DOHH2 (cell line): ENCODE results near the gene INO80E.

ENCODE experiments used
- CTCF ChIP-seq: fragments of 200-600 bp; sonication (generic); IDR thresholded peaks from one replicate; pipeline ENCODE4 v1.5.1; 2014; ENCODE audit warnings: antibody characterized with exemption, mild to moderate bottlenecking, low read depth, low read length; ENCODE audit not compliant: poor library complexity, severe bottlenecking
- EZH2phosphoT487 ChIP-seq: fragments of 200-600 bp; sonication (generic); IDR thresholded peaks from 2 replicates; pipeline ENCODE4 v1.6.1; 2017; ENCODE audit warnings: borderline replicate concordance, mild to moderate bottlenecking, antibody characterized with exemption, low read length, moderate library complexity, mixed read lengths

- TF ChIP-seq CTCF = no peak
- no peak for TF ChIP-seq EZH2phosphoT487
Observed at GRCh38 chr16:29995324-29995910, 624 bp upstream of the INO80E start, which contains the start of gene HIRIP3.
